ENCODE data around the gene RGS11.

- no peak for TF ChIP-seq REST (IDR thresholded peaks at IDR 0.05; ENCODE audit: low read depth)
- no peak for TF ChIP-seq FOXM1 (IDR thresholded peaks at IDR 0.05; ENCODE audit: borderline replicate concordance, low read depth)
- no peak for TF ChIP-seq CREB1 (IDR thresholded peaks at IDR 0.05; ENCODE audit: low read depth)
- no peak for TF ChIP-seq EP300 (IDR thresholded peaks at IDR 0.05; ENCODE audit: borderline replicate concordance)
- TF ChIP-seq TAF1 (IDR thresholded peaks at IDR 0.05; ENCODE audit: low read depth) = no peak
- no peak for TF ChIP-seq RAD21 (IDR thresholded peaks at IDR 0.05; ENCODE audit: low read depth)
- no peak for TF ChIP-seq USF1 (IDR thresholded peaks at IDR 0.05)
- TF ChIP-seq CEBPB (IDR thresholded peaks at IDR 0.05) = no peak
- no peak for TF ChIP-seq TCF12 (IDR thresholded peaks at IDR 0.05; ENCODE audit: low read depth)
- no peak for TF ChIP-seq ZBTB7A (IDR thresholded peaks at IDR 0.05; ENCODE audit: low read depth)
- TF ChIP-seq YY1 (IDR thresholded peaks at IDR 0.05; ENCODE audit: low read depth) = no peak
- no peak for TF ChIP-seq TEAD4 (IDR thresholded peaks at IDR 0.05)
- TF ChIP-seq MAX (IDR thresholded peaks at IDR 0.05) = no peak
Measured at GRCh38 chr16:249431-249830, 26.3 kb downstream of the RGS11 start.
